Measurements from ENCODE around the gene HOXA11. TPM values are rescaled to one million over a fixed set of nuclear protein-coding genes. Genes with fewer than 3 reads are reported as not detected.

HOXA11 gene
- total RNA-seq, 6 experiments from 2014 or later: 33.1 to 42.1 (median 39.1) TPM

- Mint-ChIP-seq H3K27ac (no peak overlapping the region), H3K9me3 (no peaks in the 10 kb centered on the region), H3K27me3 (ENCODE audit: insufficient read depth) (peaks cover 6% of the 10 kb centered on the region), H3K4me1 (ENCODE audit: low read depth) (peaks cover 16% of the 10 kb centered on the region), H3K36me3 (ENCODE audit: low read depth) (peaks cover 20% of the 10 kb centered on the region), H3K4me3 (no peak overlapping the region)
- no peak for DNase-seq
- no peak for TF ChIP-seq CTCF (IDR thresholded peaks at IDR 0.05)
Measured at GRCh38 chr7:27201580-27202017, 16.6 kb upstream of the HOXA11 start.

DNA sequence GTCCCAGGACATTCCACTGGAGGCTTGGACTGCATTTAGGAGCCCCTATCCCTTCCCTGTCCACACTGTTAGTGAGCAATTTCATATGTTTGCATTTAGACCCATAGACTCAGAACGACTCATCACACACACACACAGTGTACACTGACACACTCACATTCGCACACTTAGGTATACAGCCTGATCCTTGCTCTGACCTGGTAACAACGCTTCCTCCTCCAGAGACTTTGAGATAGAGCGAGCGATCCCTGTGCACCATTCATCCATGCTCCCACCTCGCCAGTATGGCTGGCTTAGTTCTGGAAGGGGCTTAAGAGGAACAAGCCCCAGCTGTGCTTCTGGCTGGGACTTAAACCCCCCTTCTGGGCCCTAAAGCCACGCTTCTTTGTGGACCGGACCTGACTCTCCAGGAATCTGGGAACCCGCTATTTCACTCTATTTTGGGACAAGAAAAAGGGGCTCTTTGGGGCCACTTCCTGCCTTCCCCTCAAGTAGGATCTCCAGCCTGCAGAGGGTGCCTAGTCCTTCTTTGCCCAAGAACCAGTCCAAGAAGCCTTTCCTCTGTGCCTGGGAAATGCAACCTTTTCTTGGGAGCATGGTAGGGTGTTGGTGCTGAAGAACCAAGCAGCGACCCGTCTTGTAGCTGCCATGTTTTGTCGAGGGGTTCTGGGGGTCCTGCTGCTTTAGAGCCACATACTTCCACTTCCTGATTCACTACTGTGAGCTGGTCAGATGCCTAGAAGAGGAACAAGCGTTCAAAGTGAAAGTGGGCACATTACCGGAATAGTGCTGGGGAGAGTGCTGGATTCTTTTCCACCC, 15.9 kb upstream of the HOXA11 start:
- TF ChIP-seq CTCF (IDR thresholded peaks at IDR 0.05): no peak
- peaks cover 22% of the 10 kb centered on the region for H3K4me1 Mint-ChIP-seq (ENCODE audit: low read depth)
- no peak for DNase-seq
- H3K27me3 Mint-ChIP-seq (ENCODE audit: insufficient read depth): peaks cover 3% of the 10 kb centered on the region
- H3K9me3 Mint-ChIP-seq: no peaks in the 10 kb centered on the region
- H3K27ac Mint-ChIP-seq: peak overlapping the region; percentile 77
- peak overlapping the region; percentile 91 for H3K4me3 Mint-ChIP-seq
- H3K36me3 Mint-ChIP-seq (ENCODE audit: low read depth): peaks cover 23% of the 10 kb centered on the region

DNA sequence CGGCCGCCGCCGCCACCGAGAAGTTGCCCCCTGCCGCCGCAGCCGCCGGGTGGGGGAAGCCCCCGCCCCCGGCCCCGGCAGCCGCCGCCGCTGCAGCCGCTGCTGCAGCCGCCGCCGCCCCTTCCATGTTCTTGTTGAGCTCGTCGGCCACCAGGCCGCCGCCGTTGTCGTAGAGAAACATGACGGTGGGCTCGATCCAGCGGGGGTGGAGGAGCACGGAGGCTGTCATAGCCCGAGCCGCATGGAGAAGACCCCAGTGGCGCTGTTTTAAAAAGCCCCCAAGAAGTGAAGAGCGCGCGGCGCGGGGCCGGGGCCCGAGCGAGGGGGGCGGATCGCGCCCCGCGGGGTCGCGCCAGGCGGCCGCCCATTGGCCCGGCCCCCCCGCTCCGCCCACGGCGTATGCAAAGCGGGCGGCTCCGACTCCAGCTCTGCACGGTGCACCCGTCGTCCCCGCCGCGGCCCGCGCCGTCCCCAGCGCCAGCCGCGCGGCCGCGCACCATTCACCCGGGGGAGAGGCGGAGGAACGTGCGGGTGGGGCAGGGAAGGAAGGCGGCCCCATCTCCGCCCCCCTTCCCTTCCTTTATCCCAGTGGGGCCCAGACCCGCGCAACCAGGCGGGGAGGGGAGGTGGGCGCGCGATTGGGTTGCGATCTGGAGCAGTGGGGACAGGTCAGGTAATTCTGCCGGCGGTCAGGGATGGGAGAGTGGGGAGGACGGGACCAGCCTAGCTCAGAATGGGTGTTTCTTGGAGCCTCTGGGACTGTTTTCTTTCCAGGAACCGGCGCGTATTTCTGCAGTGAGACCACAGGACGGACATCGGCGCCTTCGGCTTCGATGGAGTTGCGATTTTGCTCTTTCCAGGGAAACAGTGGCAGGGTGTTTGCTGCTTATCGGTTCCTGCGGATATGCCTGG, 15.1 kb upstream of the HOXA11 start, which contains the start of gene HOXA13:
TSS of gene HOXA13 (minus strand) at position 243 of the 912 bp plus-strand sequence. CDS start at position 229, 14 bp downstream.
- peaks cover 24% of the 10 kb centered on the region for H3K36me3 Mint-ChIP-seq (ENCODE audit: low read depth)
- H3K9me3 Mint-ChIP-seq: no peaks in the 10 kb centered on the region
- H3K4me3 Mint-ChIP-seq: peak within 1 kb of the TSS; percentile 93
- peaks cover 31% of the 10 kb centered on the region for H3K4me1 Mint-ChIP-seq (ENCODE audit: low read depth)
- H3K27me3 Mint-ChIP-seq (ENCODE audit: insufficient read depth): peaks cover 1% of the 10 kb centered on the region
- peak within 1 kb of the TSS; percentile 84 for H3K27ac Mint-ChIP-seq
- TF ChIP-seq CTCF (IDR thresholded peaks at IDR 0.05): no peak
- DNase-seq: no peak

GRCh38 chr7:27198871-27199801, 14.1 kb upstream of the HOXA11 start:
- H3K9me3 Mint-ChIP-seq: no peaks in the 10 kb centered on the region
- peak overlapping the region; percentile 84 for H3K27ac Mint-ChIP-seq
- H3K4me3 Mint-ChIP-seq: peak overlapping the region; percentile 93
- no peak for DNase-seq
- TF ChIP-seq CTCF (IDR thresholded peaks at IDR 0.05): no peak
- H3K4me1 Mint-ChIP-seq (ENCODE audit: low read depth): peaks cover 40% of the 10 kb centered on the region
- H3K27me3 Mint-ChIP-seq (ENCODE audit: insufficient read depth): peaks cover 1% of the 10 kb centered on the region
- H3K36me3 Mint-ChIP-seq (ENCODE audit: low read depth): peaks cover 33% of the 10 kb centered on the region

Measured in HFFc6 (cell line).